Activated B cell treated with CpG ODN at 0.5 μM for 24 hours (primary cell): Measurements from ENCODE around the gene LPAR1. TPM values are rescaled to one million over a fixed set of nuclear protein-coding genes. Genes with fewer than 3 reads are reported as not detected.

Source experiments
- ATAC-seq: fragments of 200-7000 bp; cut with Tn5 transposase; one replicate; pipeline ENCODE4 v1.10.0; 2021; ENCODE audit warnings: low read depth, mild to moderate bottlenecking, moderate library complexity
- CTCF ChIA-PET: fragments of 350-600 bp; sonication (Branson Sonifier 250); formaldehyde crosslinking; loops from one replicate; lab custom pipeline; 2021; ENCODE audit warnings: antibody characterized with exemption; lab: Charles Lee
- POLR2A ChIA-PET: fragments of 350-600 bp; sonication (Branson Sonifier 250); formaldehyde crosslinking; loops from one replicate; lab custom pipeline; 2021; ENCODE audit warnings: antibody characterized with exemption; lab: Charles Lee
- DNase-seq: peaks from one replicate; pipeline ENCODE4 v3.0.0; 2022
- H3K27ac Mint-ChIP-seq: one replicate; pipeline ENCODE4 v1.8.0; 2020; ENCODE audit warnings: mixed read lengths
- H3K27me3 Mint-ChIP-seq: one replicate; pipeline ENCODE4 v1.8.0; 2021; ENCODE audit warnings: mixed read lengths
- H3K36me3 Mint-ChIP-seq: one replicate; pipeline ENCODE4 v1.8.0; 2021; ENCODE audit warnings: low read depth, mixed read lengths
- H3K4me1 Mint-ChIP-seq: one replicate; pipeline ENCODE4 v1.8.0; 2021; ENCODE audit warnings: mixed read lengths
- H3K4me3 Mint-ChIP-seq: one replicate; pipeline ENCODE4 v1.8.0; 2020; ENCODE audit warnings: mild to moderate bottlenecking, mixed read lengths
- H3K9me3 Mint-ChIP-seq: one replicate; pipeline ENCODE4 v1.8.0; 2020; ENCODE audit warnings: mixed read lengths
- intact Hi-C: fragments of 100-400 bp; cut with micrococcal nuclease; formaldehyde crosslinking; loops from one replicate; pipeline ENCODE4 v1.15.1; 2024
- total RNA-seq: library from RNA; stranded (reverse); gene quantifications from 2 replicates; pipeline ENCODE4 v1.2.3, GENCODE V29; 2022
- TF ChIP-seq, protein P1 (sequence below): fragments of 200-600 bp; IDR thresholded peaks from one replicate; pipeline ENCODE4 v1.8.0; 2022; ENCODE audit warnings: antibody characterized with exemption, mild to moderate bottlenecking

Gene LPAR1
- total RNA-seq, 1 donor from 2014 or later = not detected

DNA sequence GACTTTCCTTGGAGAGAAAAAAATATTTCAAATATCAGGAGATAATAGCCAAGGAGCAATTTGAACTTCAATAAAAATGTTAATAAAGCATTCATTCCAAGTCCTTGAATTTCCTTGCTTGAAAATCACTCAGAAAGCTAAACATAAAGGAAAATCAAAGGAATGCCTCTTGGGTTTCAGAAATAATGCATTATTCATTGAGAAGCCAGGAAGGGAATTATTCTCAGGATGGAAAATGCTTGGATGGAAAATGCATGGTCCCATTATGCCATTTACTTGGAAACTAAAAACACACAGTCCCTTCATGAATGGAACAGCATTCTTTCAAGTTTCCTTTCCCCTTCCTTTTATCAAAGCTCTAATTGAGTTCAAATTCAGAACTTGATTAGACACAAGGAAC lies 160.9 kb downstream of the LPAR1 start:
- H3K36me3 Mint-ChIP-seq = no peaks in the 10 kb centered on the region
- no peak overlapping the region for H3K27ac Mint-ChIP-seq
- intact Hi-C loops = no loop called here
- POLR2A ChIA-PET = no interaction called here
- CTCF ChIA-PET = no interaction called here
- H3K4me1 Mint-ChIP-seq = no peaks in the 10 kb centered on the region
- DNase-seq = no peak
- peaks cover 5% of the 10 kb centered on the region for H3K27me3 Mint-ChIP-seq
- H3K9me3 Mint-ChIP-seq = no peaks in the 10 kb centered on the region
- TF ChIP-seq, protein P1, sequence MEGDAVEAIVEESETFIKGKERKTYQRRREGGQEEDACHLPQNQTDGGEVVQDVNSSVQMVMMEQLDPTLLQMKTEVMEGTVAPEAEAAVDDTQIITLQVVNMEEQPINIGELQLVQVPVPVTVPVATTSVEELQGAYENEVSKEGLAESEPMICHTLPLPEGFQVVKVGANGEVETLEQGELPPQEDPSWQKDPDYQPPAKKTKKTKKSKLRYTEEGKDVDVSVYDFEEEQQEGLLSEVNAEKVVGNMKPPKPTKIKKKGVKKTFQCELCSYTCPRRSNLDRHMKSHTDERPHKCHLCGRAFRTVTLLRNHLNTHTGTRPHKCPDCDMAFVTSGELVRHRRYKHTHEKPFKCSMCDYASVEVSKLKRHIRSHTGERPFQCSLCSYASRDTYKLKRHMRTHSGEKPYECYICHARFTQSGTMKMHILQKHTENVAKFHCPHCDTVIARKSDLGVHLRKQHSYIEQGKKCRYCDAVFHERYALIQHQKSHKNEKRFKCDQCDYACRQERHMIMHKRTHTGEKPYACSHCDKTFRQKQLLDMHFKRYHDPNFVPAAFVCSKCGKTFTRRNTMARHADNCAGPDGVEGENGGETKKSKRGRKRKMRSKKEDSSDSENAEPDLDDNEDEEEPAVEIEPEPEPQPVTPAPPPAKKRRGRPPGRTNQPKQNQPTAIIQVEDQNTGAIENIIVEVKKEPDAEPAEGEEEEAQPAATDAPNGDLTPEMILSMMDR = no peak
- ATAC-seq = no peak
- no peak overlapping the region for H3K4me3 Mint-ChIP-seq

DNA sequence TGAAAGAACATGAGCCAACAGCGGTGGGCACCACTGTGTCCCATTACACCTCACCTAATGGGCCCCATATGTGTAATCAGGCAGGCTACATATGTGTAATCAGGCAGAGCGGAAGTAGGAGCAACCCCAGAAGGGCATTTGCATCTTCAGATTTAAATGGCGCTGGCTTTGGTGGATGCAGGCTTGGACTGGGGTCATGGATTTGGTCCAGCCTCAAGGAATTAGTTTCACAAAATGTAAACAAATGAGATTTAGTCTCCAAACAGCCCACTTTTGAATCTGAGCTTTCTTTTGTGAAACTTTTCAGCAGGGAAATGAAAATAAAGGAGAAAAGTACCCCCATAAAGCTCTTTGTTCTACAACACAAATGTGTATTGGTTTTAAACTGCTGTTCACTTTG lies 161.3 kb downstream of the LPAR1 start:
- H3K4me3 Mint-ChIP-seq = no peak overlapping the region

DNA sequence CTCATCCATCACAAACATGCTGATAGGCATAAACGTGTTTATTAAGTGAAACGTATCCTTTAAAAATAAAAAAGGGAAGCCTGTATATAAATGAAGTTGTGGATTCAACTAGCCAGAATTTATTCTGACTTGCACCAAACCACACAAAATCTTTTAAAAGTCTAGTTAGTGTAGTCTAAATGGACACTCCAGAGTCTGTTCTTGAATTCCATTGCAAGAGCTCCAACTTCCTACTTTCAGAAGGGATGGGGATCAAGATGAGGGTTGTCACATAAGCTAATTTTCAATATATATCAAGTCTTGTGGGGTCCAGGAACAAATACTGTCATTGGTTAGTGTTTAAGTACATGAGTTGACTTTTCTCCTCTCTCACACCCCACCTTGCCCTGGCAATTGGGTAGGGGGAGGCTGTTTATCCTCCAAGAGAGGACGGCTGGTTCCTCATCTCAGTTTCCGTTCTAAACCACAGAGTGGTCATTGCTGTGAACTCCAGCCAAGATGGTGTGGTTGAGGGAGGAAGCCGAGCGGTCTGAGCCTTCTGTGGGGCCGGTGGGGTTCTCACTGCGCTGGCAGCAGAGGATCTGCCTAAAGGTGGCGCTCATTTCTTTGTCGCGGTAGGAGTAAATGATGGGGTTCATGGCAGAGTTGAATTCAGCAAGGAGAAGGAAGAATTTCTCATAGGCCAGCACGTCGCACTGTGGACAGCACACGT lies 163.2 kb downstream of the LPAR1 start:
- DNase-seq (no peak), ATAC-seq (no peak)
- CTCF ChIA-PET = no interaction called here
- Mint-ChIP-seq H3K4me3 (no peak overlapping the region), H3K4me1 (no peaks in the 10 kb centered on the region), H3K9me3 (no peaks in the 10 kb centered on the region), H3K36me3 (no peaks in the 10 kb centered on the region), H3K27me3 (peaks cover 5% of the 10 kb centered on the region), H3K27ac (no peak overlapping the region)
- TF ChIP-seq, protein P1 = no peak
- POLR2A ChIA-PET = no interaction called here
- intact Hi-C loops = no loop called here

More for the DNA sequence above, 161.3 kb downstream of the LPAR1 start:
- Mint-ChIP-seq H3K4me1 (no peaks in the 10 kb centered on the region), H3K9me3 (no peaks in the 10 kb centered on the region), H3K27ac (no peak overlapping the region), H3K27me3 (peaks cover 5% of the 10 kb centered on the region), H3K36me3 (no peaks in the 10 kb centered on the region)
- ChIA-PET POLR2A (no interaction called here), CTCF (no interaction called here)
- TF ChIP-seq, protein P1 = no peak
- intact Hi-C loops = no loop called here
- ATAC-seq = no peak
- no peak for DNase-seq

DNA sequence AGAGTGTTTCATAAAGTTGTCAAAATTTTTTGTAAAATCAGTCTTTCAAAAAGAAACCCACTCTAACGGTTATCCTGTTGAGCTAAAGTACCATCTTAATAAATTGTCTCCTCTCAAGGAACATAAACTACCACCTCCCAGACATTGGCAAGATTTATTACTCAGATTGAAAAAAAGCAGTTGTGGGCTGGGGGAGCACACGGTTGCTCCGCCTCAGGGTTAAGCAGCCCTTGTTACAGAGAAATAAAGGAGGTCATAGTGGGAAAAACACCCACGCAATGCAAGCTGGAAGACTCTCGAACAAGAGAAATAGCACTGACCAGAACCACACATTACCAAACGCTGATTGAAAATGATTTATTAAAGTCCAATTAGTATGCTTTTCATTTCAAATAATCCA lies 165.3 kb downstream of the LPAR1 start:
- ATAC-seq (no peak), DNase-seq (no peak)
- Mint-ChIP-seq H3K9me3 (no peaks in the 10 kb centered on the region), H3K4me1 (no peaks in the 10 kb centered on the region), H3K36me3 (no peaks in the 10 kb centered on the region), H3K27me3 (peaks cover 5% of the 10 kb centered on the region), H3K4me3 (no peak overlapping the region), H3K27ac (no peak overlapping the region)
- ChIA-PET CTCF (no interaction called here), POLR2A (no interaction called here)
- intact Hi-C loops = no loop called here
- TF ChIP-seq, protein P1 = no peak

DNA sequence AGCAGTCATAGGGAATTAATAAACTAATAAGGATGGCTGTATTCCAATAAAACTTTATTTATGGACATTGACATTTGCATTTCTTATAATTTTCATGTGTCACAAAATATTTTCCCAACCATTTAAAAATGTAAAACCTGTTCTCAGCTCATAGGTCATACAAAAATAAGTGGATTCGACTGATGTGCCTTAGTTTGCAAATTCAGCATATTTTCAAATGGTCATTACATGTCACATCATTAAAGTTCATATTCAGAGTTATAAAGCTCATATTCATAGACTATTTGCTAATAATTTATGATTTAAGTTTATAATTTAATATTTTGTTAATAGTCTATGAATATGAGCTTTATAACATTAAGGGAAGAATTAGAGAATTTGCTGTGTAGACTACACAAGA lies 166.5 kb downstream of the LPAR1 start:
- H3K9me3 Mint-ChIP-seq = no peaks in the 10 kb centered on the region
- intact Hi-C loops = no loop called here
- TF ChIP-seq, protein P1 = no peak
- ATAC-seq (no peak), DNase-seq (no peak)
- H3K27ac Mint-ChIP-seq = no peak overlapping the region
- ChIA-PET CTCF (no interaction called here), POLR2A (no interaction called here)
- no peak overlapping the region for H3K4me3 Mint-ChIP-seq
- H3K27me3 Mint-ChIP-seq = peaks cover 5% of the 10 kb centered on the region
- H3K36me3 Mint-ChIP-seq = no peaks in the 10 kb centered on the region
- H3K4me1 Mint-ChIP-seq = no peaks in the 10 kb centered on the region
